Skin of body (tissue), 2 donors: ENCODE data around the gene POLE. TPM values are rescaled to one million over a fixed set of nuclear protein-coding genes. Genes with fewer than 3 reads are reported as not detected.

Experiments used
- DNase-seq: peaks from one replicate; lab custom pipeline; 2025; lab: John Stamatoyannopoulos, UW
- total RNA-seq: library from RNA; depleted of rRNA; stranded (reverse); fragments of >200 nt; gene quantifications from one replicate; pipeline ENCODE4 v1.2.3, GENCODE V29; 2014

The POLE gene
- total RNA-seq, 1 donor from 2014 or later = 68.9 TPM

GRCh38 chr12:132617822-132618682, 69.1 kb downstream of the POLE start:
- no peak for DNase-seq

GRCh38 chr12:132617135-132617701, 69.9 kb downstream of the POLE start:
- DNase-seq = no peak

- DNase-seq = no peak
Measured at GRCh38 chr12:132615579-132616038, 71.5 kb downstream of the POLE start.

GRCh38 chr12:132614861-132615578, 72.1 kb downstream of the POLE start:
- DNase-seq = peak; percentile 46

GRCh38 chr12:132614029-132614428, 73.1 kb downstream of the POLE start:
- no peak for DNase-seq

- no peak for DNase-seq
Measured at GRCh38 chr12:132611620-132612019, 75.5 kb downstream of the POLE start.

GRCh38 chr12:132610866-132611602, 76.1 kb downstream of the POLE start:
- DNase-seq = no peak

GRCh38 chr12:132610051-132610759, 76.9 kb downstream of the POLE start, which contains the start of gene LRCOL1:
LRCOL1 (minus strand) TSS chr12:132610582; CDS start chr12:132606251, 4,331 bp downstream.
- no peak for DNase-seq

GRCh38 chr12:132608231-132609171, 78.6 kb downstream of the POLE start:
- DNase-seq = no peak

GRCh38 chr12:132606927-132607326, 80.2 kb downstream of the POLE start:
- no peak for DNase-seq

- DNase-seq = no peak
Measured at GRCh38 chr12:132606466-132606865, 80.7 kb downstream of the POLE start.

- no peak for DNase-seq
Measured at GRCh38 chr12:132605892-132606291, 81.2 kb downstream of the POLE start.

- DNase-seq = no peak
Measured at GRCh38 chr12:132604668-132605441, 82.3 kb downstream of the POLE start.

GRCh38 chr12:132604151-132604618, 83.0 kb downstream of the POLE start:
- peak; percentile 12 for DNase-seq

- no peak for DNase-seq
Measured at GRCh38 chr12:132603240-132604150, 83.6 kb downstream of the POLE start.

- DNase-seq = no peak
Measured at GRCh38 chr12:132602572-132603239, 84.4 kb downstream of the POLE start.
